Measurements from ENCODE around the gene CCDC78.
"Not testable (repeated sequence)": the region's sequence is repeated elsewhere in the genome, so short reads cannot be mapped to it uniquely, and the experiment has no call there.

Gene CCDC78

DNA sequence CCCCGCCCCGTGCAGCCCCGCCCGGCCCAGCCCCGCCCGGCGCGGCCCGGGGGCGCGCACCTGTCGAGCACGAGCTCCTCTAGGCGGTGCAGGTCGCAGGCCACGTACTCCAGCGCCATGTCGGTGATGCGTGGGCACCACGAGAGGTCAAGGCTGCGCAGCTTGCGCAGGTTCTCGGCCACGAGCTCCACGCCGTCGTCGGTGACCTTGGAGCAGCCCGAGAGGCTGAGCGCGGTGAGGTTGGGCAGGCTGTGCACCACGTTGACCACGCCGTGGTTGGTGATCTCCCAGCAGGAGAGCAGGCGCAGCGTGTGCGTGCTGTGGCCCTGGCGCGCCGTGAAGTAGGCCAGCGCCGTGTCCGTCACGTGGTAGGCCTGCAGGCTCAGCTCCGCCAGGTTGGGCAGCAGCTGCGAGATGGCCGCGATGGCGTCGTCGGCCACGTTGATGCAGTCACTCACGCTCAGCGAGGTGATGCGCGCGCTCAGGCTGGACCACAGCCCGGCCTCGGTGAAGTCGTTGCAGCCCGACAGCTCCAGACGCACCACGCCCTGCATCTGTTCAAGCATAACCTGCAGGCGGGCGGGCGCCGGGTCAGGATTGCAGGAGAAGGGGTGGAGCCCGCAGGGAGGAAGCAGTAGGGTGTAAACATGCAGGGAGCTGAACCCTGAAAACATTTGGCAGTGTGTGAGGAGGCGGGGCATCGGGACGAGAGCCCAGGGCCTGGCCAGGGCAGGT is 30.7 kb downstream of the CCDC78 start:
- no peak for TF ChIP-seq JUND (IDR thresholded peaks at IDR 0.05; ENCODE audit: low read depth)
- in situ Hi-C loops (cut with HindIII; ENCODE audit: low pct_unique_long_range_greater_than_20kb, low sequenced_read_pairs) = no loop called here
- no peak for DNase-seq (ENCODE audit: low read depth in 1 of 2, low spot score in 1 of 2)

DNA sequence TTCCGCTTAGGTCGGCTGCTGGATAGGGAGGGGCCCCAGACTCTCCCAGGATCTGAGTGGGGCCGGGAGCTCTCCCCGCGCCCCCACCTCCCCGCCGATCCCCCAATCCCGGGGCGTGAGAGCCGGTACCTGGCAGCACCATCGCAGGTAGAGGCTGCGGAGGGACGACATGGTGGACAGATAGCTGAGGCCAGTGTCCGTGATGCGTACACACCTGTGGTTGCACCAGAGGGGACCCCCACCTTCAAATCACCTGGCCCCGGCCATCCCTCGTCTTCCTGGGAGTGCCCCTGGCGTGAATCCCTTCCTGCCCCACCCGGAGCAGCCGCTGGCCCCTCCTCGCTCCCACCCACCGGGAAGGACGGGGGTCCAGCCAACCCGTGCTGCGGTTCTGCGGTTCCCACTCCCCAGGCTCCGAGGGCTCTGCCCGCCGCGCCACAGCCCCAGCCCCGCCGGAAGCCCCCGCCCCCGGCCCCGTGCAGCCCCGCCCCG is 31.3 kb downstream of the CCDC78 start:
- no peak for TF ChIP-seq JUND (IDR thresholded peaks at IDR 0.05; ENCODE audit: low read depth)
- in situ Hi-C loops (cut with HindIII; ENCODE audit: low pct_unique_long_range_greater_than_20kb, low sequenced_read_pairs) = no loop called here
- no peak for DNase-seq (ENCODE audit: low read depth in 1 of 2, low spot score in 1 of 2)

DNA sequence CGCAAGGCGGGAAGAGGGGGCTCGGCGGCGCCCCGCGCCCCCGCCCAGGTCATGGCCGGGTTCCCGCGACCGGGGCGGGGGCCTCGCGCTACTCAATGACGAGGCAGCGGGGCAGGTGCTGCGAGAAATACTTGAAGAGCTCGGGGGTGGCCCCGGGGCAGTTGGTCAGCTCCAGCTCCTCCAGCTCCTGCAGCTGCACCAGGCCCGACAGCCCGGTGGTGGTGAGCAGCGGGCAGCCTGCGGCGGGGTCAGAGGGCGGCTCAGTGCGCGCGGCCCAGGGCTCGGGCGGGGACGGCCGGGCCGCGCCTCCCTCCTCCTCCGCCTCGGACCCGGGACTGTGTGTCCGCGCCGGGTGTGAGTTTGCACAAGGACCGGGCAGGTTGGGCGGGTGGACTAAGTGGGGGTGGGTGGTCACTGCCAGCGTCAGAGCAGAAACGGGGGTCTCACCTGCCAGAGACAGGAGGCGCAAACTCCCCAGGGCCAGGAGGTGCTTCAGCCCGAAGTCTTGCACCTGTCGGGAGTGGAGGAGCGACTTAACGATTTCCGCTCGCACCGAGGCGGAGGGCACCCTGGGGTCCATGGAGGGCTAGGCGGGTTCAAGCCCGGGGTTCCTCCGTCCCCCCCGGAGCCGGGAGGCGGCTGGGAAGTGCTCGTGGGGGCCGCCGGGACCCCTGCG is 31.9 kb downstream of the CCDC78 start:
- no peak for DNase-seq (ENCODE audit: low read depth in 1 of 2, low spot score in 1 of 2)
- no peak for TF ChIP-seq JUND (IDR thresholded peaks at IDR 0.05; ENCODE audit: low read depth)
- in situ Hi-C loops (cut with HindIII; ENCODE audit: low pct_unique_long_range_greater_than_20kb, low sequenced_read_pairs) = no loop called here

DNA sequence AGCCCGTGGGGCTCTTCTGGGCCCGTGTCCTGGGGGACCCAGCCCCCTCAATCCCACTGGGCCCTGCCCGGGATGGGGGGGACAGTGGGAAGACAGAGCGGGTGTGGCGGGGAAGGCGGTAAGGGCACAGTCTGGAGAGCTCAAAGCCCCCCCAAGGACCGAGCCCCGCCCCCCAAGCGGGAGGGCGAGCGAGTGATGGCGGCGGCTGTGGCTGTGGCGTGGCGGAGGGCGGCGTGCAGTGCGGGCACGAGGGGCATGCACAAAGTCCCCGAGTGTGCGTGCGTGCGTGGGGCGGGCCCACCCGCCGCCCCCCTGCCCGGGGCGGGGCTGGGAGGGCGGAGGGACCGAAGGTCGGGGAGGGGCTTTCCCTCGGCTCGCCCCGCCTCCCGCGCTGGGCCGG is 32.5 kb downstream of the CCDC78 start:
- TF ChIP-seq JUND (IDR thresholded peaks at IDR 0.05; ENCODE audit: low read depth) = no peak
- in situ Hi-C loops (cut with HindIII; ENCODE audit: low pct_unique_long_range_greater_than_20kb, low sequenced_read_pairs) = no loop called here
- DNase-seq (ENCODE audit: low read depth in 1 of 2, low spot score in 1 of 2) = no peak

DNA sequence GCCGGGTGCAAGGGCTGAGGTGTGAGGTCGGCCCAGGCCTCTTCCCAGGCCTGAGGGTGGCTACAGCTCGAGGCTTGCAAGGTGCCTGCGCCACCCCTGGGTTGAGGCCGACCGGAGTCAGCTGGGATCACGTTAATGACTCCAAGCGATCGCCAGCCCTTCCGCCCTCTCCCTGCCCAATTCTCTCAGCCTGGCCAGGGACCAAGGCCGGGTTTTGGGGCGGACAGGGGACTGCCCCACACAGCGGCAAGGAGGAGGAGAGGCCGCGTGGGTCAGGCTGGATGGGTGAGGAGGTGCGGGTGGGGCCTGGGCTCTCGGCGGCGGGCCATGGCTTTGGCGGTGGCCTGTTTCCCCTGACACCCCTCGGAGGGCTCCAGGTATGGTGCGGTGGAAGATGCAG is 32.9 kb downstream of the CCDC78 start:
- no peak for DNase-seq (ENCODE audit: low read depth in 1 of 2, low spot score in 1 of 2)
- TF ChIP-seq JUND (IDR thresholded peaks at IDR 0.05; ENCODE audit: low read depth) = no peak
- in situ Hi-C loops (cut with HindIII; ENCODE audit: low pct_unique_long_range_greater_than_20kb, low sequenced_read_pairs) = no loop called here

DNA sequence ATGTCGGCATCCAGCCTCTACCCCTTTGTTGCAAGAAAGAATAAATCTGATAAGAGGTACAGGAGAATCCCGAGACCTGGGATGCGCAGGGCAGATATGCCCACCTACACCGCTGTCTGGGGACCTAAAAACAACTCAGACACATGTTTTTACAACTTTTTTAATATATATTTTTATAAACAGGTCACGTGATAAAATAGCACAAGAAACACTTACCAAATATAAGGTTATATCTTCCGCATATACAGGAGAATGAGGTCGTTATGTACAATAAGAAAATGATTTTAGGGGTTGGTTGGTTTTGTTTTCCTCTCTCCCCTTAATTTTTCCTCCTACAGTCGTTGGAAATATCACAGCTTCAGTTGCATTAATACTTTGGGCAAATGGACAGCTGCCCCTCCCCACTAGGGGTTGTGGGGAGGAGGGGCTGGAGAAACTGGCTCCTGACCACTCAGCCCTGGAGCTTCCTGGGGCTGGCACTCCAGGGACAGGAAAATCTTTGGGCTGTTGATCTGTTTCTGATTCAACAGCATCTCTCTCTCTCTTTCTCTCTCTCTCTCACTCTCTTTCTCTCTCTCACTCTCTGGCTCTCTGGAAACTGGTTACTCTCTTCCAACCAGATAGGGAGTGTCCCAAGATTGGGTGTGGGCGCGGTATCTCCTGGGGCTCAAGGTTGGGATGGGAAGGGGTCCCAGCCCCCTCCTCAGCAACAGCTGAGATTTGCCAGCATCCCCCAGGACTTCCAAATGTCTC is 33.7 kb downstream of the CCDC78 start:
- no peak for DNase-seq (ENCODE audit: low read depth in 1 of 2, low spot score in 1 of 2)
- no peak for TF ChIP-seq JUND (IDR thresholded peaks at IDR 0.05; ENCODE audit: low read depth)
- in situ Hi-C loops (cut with HindIII; ENCODE audit: low pct_unique_long_range_greater_than_20kb, low sequenced_read_pairs) = no loop called here

DNA sequence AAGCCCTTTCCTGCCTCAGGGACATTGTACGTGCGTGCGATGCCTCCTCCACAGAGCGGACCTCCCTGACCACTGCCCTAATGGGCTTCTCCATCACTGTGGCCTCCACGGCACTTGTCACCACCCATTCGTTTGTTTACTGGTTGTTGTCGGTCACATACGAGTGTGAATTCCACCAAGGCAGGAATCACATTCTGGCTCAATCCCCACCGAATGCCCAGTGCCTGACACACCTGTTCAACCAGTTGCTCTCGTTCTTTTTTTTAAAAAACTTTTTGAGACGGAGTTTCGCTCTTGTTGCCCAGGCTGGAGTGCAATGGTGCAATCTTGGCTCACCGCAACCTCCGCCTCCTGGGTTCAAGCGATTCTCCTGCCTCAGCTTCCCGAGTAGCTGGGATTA is 35.0 kb downstream of the CCDC78 start:
- in situ Hi-C loops (cut with HindIII; ENCODE audit: low pct_unique_long_range_greater_than_20kb, low sequenced_read_pairs) = not testable (repeated sequence)
- peak in 1 of 2 experiments; percentile 58 for DNase-seq (ENCODE audit: low read depth in 1 of 2, low spot score in 1 of 2)

DNA sequence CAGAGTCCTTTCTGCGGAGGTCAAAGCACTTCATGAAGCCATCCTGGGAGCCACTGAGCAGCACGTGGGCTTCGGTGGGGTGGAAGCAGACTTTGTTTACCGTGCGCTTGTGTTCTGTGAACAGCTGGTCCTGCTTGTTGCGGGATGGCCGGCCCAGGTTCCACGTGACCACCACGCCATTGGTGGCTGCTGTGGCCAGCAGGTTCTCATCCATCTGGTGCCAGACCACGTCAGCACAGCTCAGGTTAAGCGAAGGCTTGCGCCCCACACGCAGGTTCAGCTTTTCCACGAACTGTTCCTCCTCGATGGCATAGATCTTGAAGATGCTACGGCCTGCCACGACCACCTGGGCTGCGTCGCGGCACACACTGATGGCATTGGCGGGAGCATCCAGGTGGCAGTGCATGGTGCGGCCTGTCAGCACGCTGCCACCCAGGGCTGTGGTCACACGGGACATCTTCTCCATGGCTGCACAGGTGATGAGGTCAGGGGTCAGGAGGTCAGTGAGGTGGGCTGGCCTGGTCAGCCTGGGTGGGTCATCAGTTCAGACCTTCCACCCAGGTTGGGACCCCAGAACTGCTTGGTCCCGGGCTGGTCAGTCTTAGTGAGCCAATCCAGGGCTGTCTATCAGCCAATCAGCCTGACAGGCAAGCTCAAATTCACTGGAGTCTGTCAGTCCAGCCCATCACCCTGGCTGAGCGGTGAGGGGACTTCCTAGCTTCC is 36.9 kb downstream of the CCDC78 start:
- in situ Hi-C loops (cut with HindIII; ENCODE audit: low pct_unique_long_range_greater_than_20kb, low sequenced_read_pairs) = no loop called here
- DNase-seq (ENCODE audit: low read depth in 1 of 2, low spot score in 1 of 2) = no peak
- TF ChIP-seq JUND (IDR thresholded peaks at IDR 0.05; ENCODE audit: low read depth) = no peak

DNA sequence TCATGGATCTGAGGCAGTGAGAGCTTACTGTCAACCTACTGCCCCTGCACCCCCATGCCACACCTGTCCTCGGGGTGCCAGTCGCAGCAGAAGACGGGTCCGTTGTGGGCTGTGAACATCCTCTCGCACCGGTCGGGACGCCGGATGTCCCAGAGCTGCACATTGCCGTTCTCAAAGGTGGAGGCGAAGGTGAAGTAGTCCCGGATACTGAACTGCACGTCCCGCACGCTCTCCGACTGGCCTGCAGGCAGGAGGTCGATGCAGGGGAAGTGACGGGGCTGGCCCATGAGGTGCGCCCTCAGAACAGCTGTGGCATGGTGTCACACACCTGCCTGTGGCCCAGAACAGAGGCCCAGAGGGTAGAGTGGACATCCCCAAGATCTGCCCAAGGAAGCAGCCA is 38.7 kb downstream of the CCDC78 start:
- no peak for TF ChIP-seq JUND (IDR thresholded peaks at IDR 0.05; ENCODE audit: low read depth)
- no peak for DNase-seq (ENCODE audit: low read depth in 1 of 2, low spot score in 1 of 2)
- in situ Hi-C loops (cut with HindIII; ENCODE audit: low pct_unique_long_range_greater_than_20kb, low sequenced_read_pairs) = no loop called here

DNA sequence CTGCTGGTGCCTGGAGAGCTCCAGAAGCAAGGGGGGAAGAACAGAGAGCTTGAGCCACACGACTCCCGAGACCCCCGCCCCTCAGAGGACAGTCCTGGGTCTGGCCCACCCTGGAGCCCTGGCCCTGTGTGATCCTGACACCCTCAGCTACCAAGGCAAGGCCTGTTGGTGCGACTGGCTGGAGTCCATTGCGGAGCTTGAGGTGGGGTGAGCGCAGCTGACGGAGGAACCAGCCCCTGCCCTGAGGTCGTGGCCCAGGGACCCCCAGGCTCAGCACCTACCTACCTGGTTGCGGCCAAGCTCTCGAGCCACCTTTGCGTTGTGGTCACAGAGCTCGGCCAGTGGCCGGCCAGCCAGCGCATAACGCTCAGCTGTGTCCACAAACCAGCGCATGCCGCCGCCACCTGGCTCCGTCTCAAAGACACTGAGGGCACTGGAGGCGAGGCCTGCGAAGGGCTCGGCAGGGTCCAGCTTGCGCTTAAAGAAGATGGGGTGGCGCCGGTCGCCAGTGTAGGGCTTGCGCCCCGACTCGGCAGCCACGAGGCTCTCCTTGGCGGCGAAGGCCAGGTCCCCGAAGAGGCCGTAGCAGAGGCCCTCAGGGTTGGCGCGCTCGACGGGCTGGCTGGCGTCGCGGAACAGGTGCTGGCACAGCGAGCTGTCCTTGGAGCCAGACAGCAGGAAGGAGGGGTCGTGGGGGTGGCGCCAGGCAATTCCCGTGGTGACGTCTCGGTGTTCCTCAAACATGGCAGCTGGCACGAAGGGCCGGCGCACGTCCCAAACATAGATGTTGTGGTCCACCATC is 39.6 kb downstream of the CCDC78 start:
- TF ChIP-seq JUND (IDR thresholded peaks at IDR 0.05; ENCODE audit: low read depth) = no peak
- no peak for DNase-seq (ENCODE audit: low read depth in 1 of 2, low spot score in 1 of 2)
- in situ Hi-C loops (cut with HindIII; ENCODE audit: low pct_unique_long_range_greater_than_20kb, low sequenced_read_pairs) = no loop called here

DNA sequence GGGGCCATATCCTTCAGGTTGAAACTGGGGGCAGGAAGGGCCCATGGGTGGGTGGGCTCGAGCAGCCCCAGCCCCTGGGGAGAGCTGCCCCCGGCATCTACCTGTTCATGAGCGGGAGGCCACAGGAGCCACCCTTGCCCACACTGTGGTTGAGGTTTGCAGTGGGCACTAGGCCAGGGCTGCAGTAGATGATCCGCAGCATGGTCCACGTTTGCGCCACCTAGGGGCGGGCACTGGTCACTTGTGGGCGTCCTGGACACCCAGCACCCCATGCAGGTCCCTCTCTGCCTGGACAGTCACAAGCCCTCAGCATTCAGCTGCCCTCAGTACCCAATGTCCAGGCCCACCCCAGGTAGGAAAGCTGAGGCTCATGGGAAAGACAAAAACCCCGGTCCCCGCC is 40.3 kb downstream of the CCDC78 start:
- peak in 1 of 2 experiments; percentile 79 for DNase-seq (ENCODE audit: low read depth in 1 of 2, low spot score in 1 of 2)
- in situ Hi-C loops (cut with HindIII; ENCODE audit: low pct_unique_long_range_greater_than_20kb, low sequenced_read_pairs) = no loop called here
- no peak for TF ChIP-seq JUND (IDR thresholded peaks at IDR 0.05; ENCODE audit: low read depth)

Data from T47D (cell line).